ENCODE results near the gene NECTIN1.

NECTIN1 gene, protein sequence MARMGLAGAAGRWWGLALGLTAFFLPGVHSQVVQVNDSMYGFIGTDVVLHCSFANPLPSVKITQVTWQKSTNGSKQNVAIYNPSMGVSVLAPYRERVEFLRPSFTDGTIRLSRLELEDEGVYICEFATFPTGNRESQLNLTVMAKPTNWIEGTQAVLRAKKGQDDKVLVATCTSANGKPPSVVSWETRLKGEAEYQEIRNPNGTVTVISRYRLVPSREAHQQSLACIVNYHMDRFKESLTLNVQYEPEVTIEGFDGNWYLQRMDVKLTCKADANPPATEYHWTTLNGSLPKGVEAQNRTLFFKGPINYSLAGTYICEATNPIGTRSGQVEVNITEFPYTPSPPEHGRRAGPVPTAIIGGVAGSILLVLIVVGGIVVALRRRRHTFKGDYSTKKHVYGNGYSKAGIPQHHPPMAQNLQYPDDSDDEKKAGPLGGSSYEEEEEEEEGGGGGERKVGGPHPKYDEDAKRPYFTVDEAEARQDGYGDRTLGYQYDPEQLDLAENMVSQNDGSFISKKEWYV

DNA sequence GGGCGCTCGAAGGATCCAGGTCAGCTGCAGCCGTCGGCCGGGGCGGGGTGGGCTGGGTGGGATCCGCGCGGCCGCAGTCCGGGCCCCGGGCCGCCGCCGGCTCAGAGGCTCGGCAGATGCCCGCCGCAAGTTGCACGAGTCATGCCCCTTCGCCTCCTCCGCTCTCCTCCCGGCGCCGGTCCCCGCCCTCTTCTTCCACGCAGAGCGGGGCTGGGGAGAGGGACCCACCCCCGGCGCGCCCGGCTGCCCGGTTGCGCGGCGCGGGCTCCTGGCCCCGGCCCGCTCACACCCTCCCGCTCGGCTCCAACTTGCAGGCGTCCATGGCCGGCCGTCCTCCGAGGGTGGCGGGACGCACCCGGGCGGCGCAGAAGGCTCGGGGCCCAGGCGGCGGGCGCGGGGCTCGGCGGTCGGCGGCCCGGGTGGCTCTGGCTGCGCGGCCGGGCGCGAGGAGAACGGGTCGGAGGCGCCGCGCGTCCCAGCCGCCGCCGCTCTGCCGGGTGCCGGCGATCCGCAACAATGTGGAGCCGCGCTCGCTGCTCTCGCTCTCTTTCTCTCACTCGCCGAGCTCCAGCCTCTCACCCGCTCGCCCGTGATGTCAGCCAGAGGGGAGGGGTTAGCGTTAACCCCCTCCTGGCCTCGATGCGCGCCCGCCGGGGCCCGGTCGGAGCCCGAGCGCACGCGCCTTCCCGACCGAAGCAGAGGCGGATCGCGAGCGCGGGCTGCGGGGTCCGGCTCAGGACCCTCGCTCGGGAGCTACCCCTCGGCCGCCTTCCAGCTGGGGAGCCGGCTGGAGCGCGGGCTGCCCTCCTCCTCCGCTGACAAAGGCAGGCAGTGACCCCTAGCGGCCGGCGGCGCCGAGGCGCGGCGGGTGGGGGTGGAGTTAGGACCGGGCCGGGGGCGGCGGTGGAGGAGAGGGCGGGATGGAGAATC, at the start of gene NECTIN1:
Gene NECTIN1, minus strand, starts transcription at position 550 of the 930 bp plus-strand sequence. CDS start 647 bp downstream, outside the sequence.
- DNase-seq = no peak

- DNase-seq = no peak
Observed at GRCh38 chr11:119778391-119779194, 49.6 kb upstream of the NECTIN1 start.

DNA sequence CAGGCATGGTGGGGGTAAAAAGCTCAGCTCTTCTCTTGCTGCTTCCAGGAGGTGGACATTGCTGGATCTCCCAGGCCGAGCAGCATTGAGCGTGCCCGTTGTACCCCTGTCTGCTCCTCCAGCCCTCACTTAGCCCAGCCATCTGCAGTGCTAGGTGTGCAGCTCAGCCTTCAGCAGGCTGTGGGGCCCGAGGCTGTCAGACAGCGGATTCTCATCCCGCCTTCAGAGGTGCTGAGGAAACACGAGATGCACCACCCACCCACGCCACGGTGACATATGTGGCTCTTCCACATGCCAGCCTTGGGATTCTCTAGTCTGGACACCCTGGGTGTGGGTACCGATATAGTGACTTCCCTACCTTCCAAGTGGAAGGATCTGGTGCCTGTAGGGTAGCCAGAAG, 48.9 kb upstream of the NECTIN1 start:
- DNase-seq = no peak

DNA sequence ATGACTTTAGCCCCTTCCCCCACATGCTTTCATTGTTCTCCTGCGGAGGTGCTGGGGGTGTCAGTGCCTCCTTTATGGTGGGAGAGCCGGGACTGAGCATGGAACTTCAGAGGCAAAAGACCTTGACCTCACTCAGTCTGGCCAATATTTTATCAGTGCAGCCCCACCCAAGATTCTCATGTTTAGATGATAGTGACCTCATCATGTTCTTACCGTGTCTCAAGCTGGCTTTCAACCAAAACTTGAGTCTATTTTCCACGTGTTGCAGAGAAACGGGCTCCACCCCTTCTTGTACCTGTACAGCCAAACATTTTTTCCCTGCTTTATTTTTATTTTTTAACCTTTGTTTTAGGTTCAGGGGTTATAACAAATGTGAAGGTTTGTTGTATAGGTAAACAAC, 47.7 kb upstream of the NECTIN1 start:
- no peak for DNase-seq

DNA sequence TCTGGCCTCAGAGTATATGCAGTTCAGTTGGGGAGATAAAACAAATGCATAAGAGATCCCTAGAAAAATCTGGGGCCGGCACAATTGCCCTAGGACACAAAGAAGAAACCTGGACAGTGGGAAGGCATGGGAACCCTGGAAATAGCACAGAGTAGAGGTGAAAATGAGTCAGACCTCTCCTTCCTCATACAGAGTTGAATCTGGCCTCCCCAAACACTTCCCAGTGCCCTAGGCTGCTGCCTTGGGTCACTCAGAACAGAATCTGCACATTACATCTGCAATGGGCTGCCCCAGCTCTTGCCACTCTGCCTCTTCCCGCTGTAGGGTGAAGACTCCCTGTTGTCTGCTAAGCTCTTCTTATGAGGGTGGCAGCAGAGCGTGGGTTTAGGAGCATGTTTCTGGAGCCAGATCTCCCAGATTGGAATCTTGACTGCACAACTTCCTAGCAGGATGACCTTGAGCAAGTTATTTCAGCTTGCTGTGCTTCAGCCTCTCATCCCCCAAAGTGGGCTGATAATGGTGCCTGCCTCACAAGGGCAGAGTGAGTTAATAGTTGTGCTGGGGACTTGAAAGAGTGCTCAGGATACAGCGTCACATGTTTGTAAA, 47.1 kb upstream of the NECTIN1 start:
- DNase-seq = no peak

DNA sequence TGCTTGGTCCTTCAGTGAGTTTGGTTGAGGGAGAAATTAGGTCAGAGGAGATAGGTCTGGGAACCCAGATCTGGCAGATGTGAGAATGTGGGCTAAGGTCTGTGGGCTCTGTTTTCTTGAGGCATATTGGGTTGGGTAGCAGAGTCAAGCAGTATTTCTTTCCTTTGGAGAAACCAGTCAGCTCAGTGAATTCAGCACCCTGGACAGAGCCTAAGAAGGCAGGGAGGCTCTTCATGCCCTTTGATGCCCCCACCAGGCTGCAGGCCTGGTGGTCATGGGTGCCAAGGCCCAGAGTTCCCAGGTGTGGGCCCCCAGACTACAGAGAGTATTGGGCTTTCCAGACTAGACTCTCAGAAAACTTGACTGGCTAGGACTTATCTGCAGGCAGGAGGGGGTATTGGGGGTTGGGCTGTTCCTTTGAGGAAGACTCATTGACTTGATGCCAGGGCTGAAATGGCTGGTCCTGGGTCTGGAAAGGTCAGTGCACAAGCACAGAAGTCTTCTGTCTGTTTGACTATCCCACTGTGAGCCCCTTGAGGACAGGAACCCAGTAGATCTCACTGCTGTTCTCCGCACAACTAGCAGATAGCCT, 45.3 kb upstream of the NECTIN1 start:
- no peak for DNase-seq

DNA sequence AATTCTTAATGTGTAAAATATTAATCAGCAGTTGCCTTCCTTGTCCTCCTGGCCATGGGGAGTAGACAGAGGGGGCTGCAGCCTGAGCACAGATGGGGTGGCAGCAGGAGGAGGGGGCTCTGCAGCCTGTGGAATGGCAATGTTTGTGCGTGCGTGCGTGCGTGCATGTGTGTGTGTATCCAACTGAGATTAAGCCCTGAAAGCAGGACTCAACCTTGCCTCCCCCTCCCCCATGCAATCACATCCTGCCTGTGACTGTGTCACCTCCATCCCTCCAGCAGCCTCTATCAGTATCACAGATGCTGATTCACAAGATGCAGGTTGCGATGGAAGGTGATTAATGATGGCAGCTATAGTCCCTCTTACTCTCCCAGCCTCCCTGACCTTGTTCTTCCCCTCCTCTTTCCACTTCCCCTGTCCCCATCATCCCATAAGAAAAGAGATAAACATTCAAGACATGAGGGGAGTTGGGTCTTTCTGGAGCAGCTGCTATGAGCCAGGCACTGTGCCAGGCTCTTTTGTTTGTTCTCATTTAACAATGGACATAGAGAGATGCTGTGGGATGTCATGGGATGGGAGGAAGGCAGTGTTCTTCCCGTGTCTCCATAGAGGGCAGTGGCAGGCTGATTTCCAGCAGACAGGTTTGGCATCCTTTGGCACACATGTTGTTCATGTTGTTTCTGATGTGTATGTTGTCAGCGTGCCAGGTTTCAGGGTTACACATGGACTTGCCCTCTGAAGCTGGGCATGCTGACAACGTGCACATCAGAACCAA, 43.8 kb upstream of the NECTIN1 start:
- peak; percentile 42 for DNase-seq

DNA sequence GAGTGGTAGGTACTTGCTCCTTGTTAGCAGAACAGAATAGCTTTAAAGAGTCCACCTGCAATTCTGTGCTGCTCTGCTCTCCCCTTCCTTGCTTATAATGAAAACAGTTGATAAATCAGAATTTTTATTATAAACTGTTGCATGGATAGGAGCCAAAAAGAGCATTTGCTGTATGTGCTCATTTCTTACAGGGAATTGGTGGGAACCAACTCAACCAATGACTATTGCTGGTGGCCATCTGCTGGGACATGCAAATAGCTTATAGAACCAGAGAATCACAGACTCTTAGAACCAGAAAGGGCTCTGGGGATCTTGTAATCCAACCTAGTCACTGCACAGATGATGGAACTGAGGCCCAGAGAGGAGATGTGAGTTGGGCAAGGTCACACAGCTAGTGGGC, 43.1 kb upstream of the NECTIN1 start:
- DNase-seq = peak; percentile 19

DNA sequence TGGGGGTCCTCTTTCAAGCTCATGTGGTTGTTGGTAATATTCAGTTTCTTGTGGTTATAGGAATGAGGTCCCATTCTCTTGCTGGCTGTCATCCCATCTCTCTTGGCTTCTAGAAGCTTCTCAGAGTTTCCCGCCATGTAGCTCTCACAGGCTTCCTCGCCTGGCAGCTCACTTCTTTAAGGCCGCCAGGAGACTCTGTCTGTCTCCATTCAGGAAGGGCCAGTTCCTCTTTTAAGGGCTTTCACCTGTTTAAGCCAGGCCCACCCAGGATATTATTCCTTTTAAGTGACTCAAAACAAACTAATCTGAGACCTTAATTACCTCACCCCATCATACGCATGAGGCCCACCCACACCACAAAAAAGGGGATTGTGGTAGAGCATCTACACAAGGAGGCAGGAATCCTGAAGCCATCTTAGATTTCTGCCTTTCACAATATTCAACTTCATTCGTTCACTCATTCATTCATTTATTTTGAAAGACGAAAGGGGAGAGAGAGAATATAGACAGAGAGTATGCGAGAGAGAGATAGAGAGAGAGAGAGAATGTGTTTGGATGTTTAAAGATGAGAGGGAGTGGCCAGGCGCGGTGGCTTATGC, 42.3 kb upstream of the NECTIN1 start:
- no peak for DNase-seq

- DNase-seq = no peak
Observed at GRCh38 chr11:119765628-119766027, 36.6 kb upstream of the NECTIN1 start.

- DNase-seq = no peak
Observed at GRCh38 chr11:119764108-119764868, 35.3 kb upstream of the NECTIN1 start.

DNA sequence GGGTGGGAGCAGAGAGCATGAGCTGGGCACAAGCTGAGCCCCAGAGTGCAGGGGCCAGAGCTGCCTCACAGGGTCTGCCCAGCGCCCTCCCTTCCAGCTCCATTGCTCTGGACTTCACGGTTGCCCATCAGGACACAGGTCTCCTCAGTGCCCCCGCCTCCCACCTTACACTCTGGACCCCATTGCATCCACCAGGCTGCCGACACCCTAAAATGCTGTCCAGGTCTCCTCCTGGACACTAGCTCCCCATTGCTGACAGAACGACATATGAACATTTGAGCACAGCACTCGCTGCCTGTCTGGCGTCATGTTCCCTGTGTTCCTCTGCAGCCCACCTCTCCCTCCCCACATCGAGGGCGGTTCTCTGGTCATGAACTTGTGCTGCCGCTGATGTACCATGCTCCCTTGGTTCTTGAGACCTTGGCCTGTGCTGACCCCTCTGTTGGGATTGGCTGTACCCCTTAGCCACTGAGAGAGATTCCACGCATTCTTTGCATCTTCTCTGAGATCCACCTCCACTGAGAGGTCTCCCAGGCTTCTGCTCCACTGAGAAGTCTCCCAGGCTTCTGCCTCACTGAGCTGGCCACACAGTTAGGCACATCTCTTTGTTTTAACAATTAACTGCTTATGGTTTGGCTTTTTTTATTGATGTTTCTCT, 34.2 kb upstream of the NECTIN1 start:
- DNase-seq = no peak

- DNase-seq = no peak
Observed at GRCh38 chr11:119759747-119760412, 30.9 kb upstream of the NECTIN1 start.

DNA sequence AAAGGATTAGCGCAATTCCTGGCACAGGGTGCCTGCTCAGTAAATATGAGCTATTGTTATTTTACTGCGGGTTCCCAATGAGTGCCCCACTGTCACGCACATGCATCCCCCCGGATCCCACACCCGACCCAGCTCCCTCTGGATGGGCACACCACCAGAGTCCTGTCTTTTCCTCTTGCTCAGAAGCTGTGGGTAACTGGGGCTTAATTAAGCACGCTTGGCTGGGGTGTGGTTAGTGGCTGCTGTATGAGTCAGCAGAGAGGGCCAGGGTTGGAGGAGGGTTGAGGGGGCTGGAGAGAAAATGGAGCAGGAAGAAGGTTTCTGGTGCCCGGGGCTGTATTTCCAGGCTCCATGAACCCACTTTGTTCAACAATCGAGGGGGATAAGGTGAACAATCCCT, 30.3 kb upstream of the NECTIN1 start:
- no peak for DNase-seq

- DNase-seq = no peak
Observed at GRCh38 chr11:119758291-119758690, 29.3 kb upstream of the NECTIN1 start.

DNA sequence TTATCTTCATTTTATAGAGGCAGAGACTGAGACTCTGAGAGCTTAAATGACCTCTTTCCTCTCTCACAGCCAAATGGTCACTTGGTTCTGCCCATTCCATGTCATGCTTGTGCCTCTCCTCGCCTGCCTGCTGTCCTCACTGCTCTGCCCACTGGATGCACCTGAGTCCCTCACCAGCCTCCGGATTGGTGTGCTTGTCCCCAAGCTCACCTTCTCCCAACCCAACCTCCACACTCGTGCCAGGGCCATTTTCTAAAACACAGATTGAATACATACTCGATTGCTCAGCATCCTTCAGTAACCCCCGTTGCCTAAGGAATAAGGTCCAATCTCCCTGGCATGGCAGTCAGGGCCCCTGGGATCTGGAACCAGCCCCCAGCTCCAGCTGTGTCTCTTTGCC, 28.4 kb upstream of the NECTIN1 start:
- no peak for DNase-seq

DNA sequence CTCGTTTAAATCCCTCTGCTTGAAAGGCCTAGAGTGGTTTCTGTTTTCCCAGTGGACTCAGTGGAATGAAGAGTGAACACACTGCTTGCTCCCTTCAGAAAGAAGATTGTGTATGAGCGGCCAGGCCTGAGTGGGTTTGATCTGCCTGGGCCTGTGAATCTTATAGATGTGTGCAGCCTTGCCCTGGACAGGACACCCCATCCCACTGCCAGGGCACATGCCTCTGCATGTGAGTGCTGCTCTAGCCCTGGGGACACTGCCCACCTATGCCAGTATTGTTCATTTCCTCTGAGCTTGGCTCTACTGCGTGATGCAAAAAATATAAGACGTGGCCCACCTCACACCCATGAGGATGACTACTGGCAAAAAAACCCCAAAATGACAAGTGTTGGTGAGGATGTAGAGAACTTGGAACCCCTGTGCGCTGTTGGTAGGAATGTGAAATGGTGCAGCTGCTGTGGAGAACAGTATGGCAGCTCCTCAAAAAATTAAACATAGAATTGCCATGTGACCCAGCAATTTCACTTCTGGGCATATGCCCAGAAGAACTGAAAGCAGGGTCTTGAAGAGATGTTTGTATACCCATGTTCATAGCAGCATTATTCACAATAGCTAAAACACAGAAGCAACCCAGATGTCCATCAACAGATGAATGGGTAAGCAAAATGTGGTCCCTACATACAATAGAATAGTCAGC, 27.3 kb upstream of the NECTIN1 start:
- DNase-seq = no peak

Measured in NCI-H1694 (cell line).